Superior temporal gyrus (tissue), 1 donor: ENCODE results near the gene SERPINB11.
"Not testable (repeated sequence)": the region's sequence is repeated elsewhere in the genome, so short reads cannot be mapped to it uniquely, and the experiment has no call there.

Source experiments
- DNase-seq: peaks from one replicate; pipeline ENCODE4 v3.0.0-alpha.2; 2016; ENCODE audit errors: extremely low spot score

SERPINB11 gene

DNA sequence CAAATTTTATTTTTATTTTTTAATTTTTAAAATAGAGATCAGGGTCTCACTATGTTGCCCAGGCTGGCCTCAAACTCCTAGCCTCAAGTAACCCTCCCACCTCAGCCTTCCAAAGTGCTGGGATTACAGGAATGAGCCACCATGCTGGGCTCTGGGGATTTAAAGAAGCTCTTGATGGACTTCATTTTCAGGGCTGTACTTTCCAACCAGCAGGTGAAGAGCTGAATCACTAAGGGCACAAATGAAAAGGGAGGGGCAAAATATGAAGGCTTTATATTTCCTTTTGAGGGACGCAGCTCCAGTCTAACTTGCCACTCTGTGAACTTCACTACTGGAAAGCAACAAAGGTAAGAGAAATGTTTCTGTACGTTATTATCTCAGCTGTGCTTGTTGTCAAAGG is at the start of gene SERPINB11:
Gene SERPINB11 (plus strand): TSS at position 301 of the 400 bp plus-strand sequence. CDS start 7,234 bp downstream, outside the sequence.
- no peak for DNase-seq

DNA sequence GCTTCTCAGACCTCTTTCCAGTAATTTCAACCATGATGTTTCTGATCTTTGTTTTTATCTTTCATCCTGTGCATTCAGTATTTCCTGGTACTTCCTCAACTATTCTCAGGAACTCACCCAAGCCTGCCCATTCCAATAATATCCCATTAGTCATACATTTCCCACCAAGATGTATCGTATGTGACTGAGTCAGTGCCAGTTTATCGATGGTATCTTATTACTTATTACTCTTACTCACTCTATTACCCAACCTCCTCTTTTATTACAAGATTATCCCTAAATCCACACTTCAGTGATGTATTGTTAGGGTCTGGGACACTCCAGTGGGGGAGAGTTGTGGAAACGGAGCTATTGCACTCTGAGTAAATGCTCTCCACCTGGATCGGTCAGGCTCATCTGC is 43.8 kb upstream of the SERPINB11 start:
- DNase-seq = not testable (repeated sequence)

GRCh38 chr18:63661750-63662149 is 41.0 kb upstream of the SERPINB11 start, which contains the start of gene SERPINB3:
Gene SERPINB3, minus strand, starts transcription at chr18:63661893. Its CDS starts 677 bp downstream, at chr18:63661216.
- not testable (repeated sequence) for DNase-seq

- DNase-seq = no peak
Measured at GRCh38 chr18:63664571-63664970, 38.2 kb upstream of the SERPINB11 start.

DNA sequence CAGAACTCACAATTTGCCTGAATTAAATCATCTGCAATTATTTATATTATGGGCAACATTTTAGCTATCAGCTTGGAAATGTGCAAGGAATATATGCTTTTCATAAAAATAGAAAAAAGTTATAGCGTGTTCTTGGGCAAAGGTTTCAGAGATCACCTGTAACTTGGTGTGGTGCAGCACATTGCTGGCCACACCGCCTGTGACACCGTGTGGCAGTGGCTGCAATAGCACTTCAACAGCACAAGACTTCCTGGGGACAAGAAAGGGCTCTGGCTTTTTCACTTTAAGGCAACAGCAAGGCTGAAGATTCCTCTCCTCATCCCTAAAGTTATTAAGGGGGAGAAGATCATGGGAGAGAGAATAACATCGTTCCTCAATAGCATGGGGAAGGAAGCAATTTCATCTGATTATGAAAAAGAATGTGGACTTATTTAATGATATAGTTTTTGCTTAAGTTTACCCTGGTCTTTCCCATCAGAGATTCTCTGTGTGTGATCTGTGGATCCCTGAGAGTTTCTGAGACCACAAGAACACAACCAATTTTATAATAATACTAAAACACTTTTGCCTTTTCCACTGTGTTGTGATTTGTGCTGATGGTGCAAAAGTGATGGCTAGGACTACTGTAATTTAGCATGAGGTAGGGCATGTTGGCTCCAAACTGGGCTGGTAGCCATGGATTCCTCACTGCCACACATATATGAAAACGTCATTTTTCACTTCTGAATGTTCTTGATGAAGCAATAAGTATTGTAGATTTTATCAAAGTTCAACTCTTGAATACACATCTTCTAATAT is 26.0 kb upstream of the SERPINB11 start:
- DNase-seq = no peak

DNA sequence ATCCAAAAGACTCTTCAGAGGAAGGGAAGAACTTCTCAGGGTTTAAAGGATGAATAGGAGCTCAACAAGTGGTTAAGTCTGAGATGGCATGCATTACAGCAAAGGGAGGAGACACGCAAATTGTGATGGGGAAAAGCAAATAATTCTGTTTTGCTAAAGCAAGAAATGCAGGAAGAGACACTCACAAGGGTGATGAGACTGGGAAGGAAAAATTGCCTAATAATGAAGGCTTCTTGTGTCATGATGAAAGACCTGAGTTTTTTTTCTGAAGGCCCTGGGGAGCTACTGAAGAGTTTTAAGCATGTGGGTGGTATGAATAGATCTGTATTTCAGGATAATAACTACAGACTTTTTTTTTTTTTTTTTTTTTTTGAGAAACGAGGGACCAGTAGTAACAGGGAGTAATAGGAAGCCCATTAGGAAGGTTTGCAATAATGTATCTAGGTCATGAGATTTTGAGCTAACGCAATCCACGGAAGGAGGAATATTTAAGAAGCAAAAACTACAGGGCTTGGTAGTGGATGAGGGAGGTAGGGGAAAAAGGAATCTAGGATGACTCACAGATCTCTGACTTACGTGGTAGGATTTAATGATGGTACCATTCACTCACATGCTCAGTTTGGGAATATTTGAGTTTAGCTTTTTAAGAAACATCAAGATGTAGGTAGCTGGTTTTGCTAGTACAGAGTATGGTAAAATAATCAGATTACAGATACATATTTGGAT is 25.1 kb upstream of the SERPINB11 start:
- DNase-seq = no peak

GRCh38 chr18:63679820-63680606 is 22.7 kb upstream of the SERPINB11 start:
- DNase-seq = no peak

DNA sequence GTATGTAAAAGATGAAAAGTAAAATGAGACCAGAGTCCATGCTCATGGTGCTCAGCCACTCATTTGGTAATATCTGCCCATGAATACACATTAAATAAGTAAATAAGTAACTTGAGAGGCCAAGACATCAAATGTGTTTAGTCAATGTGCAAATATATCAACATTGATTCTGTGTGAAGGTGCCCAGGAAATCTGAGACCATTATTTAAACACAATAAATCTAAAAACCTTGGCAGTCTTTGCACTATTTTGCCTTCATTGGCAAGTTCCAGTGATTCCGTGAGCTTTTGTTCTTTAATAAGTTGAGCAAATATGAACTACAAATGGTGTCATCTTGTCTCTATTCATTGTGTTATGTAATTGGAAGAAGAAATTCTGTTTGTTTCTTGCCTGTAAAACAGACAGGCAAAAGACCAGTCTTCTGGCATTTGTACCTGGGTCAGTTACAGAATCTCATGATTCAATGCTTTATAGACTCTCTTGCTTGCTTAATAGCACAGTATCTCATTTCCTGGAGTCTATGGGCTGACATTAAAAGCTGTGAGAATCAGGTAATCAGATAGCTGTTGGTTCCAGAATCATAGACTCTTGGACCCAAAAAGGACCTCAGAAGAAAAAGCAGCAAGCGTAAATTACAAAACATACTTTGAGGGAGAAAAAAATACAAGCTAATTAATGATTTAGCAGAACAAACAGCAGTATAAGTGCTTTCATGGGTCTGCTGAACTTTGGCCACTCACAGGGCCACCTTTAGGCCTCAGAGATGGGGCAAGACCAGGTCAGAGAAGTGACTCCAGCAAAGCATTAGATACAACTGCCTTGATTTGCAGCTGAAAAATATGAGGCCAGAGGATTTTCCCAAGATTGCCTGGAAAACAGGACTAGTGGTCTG is 21.1 kb upstream of the SERPINB11 start:
- DNase-seq = no peak

GRCh38 chr18:63683152-63683551 is 19.6 kb upstream of the SERPINB11 start:
- DNase-seq = no peak

- no peak for DNase-seq
Measured at GRCh38 chr18:63683890-63684289, 18.9 kb upstream of the SERPINB11 start.

DNA sequence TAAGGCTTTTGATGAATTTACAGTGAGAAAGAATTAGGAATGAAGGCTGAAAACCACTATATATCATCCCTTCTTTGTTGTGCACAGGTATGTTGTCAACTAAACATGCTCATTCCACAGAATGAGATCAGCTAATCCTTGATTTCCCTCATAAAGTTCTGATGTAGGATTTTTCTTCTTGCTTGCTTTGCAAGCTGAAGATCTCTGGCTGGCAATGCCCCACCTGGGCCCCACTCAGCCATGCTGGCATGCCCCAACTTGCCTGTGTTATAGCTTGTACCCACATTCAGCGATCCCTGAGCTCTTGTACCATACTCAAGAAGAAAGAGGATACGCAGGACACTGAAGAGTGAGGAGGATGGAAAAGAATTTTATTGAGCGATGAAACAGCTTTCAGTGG is 18.0 kb upstream of the SERPINB11 start:
- DNase-seq = no peak

DNA sequence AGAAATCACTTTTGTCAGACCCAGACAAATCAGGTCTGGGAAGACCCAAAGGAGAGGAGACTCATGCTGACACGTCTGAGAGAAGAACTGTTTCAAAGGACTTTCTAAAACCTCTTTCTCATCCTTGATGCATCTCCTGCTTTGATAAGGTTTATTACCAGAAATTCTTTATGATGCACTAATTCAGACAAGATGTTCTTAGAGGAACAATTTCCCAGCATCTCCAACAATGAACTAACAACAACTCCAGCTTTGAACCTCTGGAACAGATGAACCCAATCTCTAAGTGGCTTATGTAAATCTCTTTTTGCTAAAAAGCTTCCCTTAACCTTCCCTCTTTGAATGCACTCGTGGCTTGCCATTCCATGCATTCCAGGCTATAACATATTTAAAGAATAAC is 15.9 kb upstream of the SERPINB11 start:
- no peak for DNase-seq

DNA sequence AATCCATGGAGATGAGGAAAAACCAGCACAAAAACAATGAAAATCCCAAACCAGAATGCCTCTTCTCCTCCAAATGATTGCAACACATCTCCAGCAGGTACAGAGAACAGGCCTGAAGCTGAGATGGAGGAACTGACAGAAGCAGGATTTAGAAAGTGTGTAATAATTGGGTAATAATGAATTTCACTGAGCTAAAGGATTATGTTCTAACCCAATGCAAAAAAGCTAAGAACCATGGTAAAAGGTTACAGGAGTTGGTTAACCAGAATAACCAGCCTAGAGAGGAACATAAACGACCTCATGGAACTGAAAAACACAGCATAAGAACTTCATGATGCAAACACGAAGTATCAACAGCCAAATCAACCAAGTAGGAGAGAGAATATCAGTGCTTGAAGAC is 13.7 kb upstream of the SERPINB11 start:
- no peak for DNase-seq

DNA sequence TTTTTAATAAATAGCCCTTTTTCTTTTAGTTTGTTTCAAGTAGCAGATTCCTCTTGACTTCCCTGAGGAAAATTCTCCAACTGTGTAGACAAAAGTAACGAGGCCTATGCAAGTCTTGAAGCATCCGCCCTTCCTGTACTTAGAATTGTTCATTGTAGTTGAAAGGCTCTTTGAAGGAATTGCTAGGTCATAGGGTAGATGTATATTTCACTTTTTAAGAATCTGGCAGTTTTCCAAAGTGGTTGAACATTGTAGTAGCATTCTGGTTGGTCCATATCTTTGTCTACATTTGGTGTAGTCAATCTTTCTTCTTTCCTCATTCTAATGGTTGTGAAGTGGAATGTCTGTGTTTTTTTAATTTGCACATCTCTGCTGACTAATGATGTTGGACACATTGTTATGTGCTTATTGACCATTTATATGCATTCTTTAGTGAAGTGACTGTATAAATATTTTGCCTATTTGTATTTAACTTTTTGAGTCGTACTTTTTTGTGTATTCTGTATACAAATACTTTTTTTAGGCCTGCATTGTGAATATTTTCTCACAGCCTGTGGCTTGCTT is 5.6 kb upstream of the SERPINB11 start:
- no peak for DNase-seq

DNA sequence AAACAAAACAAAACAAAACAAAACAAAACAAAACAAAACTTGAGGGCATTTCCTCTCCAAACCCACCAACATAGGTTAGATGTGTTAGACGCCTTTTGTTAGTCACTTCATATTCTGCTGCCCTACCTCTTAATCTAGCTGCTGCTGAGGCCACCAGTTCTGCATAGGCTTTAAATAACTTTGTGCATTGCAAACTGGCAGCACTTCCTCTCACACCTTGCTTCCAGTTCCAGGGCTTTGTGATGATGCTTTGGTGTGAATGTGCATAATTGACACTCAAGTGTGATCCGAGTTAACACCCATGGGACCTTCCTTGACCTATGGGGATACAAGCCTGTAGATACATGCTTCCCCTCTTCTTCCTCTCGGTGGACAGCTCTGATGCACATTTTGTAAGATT is 2.3 kb upstream of the SERPINB11 start:
- DNase-seq = no peak

DNA sequence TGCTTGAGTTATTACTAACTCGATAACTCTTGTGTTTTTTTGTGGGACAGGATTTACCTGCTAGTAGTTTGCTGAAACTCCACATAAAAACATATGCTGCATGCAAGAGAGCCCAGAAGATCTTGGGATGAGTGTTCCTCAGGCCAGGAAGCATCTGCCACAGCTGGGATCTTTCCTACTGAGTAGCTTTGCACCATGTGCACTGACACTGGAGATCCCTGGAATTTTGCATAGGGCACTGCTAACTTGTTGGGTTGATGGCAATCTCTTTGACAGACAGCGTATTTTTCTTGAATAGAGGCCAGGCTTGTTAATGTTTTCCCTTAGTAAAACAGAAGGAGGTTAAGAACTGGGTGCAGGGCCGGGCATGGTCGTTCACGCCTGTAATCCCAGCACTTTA is 808 bp upstream of the SERPINB11 start:
- no peak for DNase-seq

DNA sequence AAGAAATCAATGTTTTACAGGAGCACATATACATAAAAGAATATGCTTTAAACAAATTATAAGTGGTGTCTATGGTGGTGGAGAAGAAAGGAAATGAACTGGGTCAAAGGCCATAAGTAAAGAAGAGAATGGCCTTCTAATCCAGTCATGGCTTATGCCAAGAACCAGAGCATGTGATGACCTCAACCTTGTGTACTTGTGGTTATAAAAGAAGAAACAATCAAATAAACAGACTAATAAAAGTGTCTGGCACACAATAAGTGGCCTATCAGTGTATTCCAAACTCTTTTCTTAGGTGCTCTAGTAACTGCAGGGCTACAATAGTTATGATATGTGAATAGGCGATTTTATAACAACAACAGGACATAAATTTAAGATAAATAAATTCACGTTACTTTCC is 2.6 kb downstream of the SERPINB11 start:
- DNase-seq = no peak

- no peak for DNase-seq
Measured at GRCh38 chr18:63707816-63708215, 5.1 kb downstream of the SERPINB11 start.

- DNase-seq = no peak
Measured at GRCh38 chr18:63708650-63709049, 5.9 kb downstream of the SERPINB11 start.

DNA sequence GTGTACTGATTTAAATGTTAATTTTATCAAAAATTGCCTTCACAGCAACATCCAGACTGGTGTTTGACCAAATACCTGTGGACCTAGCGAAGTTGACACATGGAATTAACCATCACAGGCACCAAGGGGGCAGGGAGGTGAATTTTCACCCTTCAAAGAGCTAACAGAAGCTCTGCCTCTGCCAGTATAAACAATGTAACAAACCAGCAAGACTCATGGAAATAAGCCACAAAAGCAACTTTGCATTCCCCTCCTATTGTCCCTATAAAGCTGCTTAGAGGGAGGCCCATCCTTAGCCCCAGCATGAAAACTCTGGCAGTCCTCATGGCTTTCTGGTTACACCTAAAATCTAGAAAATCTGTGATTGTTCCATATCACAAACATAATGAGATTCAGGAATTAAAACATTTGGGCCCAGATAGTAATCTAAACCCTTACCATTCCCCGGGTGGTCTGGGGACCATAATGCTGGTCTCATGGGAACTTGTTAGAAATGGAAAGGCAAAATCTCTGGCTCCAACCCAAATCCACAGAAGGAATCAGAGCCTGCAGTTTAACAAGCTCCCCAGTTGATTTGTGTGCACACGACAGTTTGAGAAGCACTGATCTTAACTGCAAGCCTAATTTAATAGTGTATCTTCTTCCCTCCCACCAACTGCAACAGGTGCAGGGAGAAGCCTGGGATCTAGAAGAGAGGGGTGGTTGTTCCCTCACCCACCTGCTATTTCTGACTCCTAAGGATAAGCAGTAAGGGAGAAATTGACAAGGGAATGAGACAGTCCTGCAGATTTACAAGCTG is 23.1 kb downstream of the SERPINB11 start:
- DNase-seq = no peak
